DND-41 (cell line): ENCODE measurements around the gene TBC1D30.

ENCODE experiments used
- ATAC-seq: fragments of 200-7000 bp; cut with Tn5 transposase; 3 replicates; pipeline ENCODE4 v1.9.1; 2021; ENCODE audit warnings: low read depth; ENCODE audit not compliant: insufficient read depth
- DNase-seq: peaks from one replicate; pipeline ENCODE4 v3.0.0-alpha.2; 2020
- H2AFZ ChIP-seq: 2 replicates; pipeline ENCODE4 v1.6.0; 2012; ENCODE audit warnings: low read depth, low read length
- H3K27ac ChIP-seq: 2 replicates; pipeline ENCODE4 v1.5.1; 2012; ENCODE audit warnings: low read length, inconsistent platforms
- H3K27me3 ChIP-seq: fragments of 200-600 bp; sonication (generic); 2 replicates; pipeline ENCODE4 v1.6.0; 2012; ENCODE audit warnings: low read length, mild to moderate bottlenecking, inconsistent platforms; ENCODE audit not compliant: insufficient read depth, poor library complexity
- H3K36me3 ChIP-seq: 2 replicates; pipeline ENCODE4 v1.5.1; 2012; ENCODE audit warnings: low read length, inconsistent platforms; ENCODE audit not compliant: insufficient read depth
- H3K4me1 ChIP-seq: 2 replicates; pipeline ENCODE4 v1.5.1; 2012; ENCODE audit warnings: mild to moderate bottlenecking, low read length; ENCODE audit not compliant: insufficient read depth
- H3K4me2 ChIP-seq: 2 replicates; pipeline ENCODE4 v1.6.0; 2012; ENCODE audit warnings: mild to moderate bottlenecking, moderate library complexity, low read length, inconsistent platforms; ENCODE audit not compliant: insufficient read depth
- H3K4me3 ChIP-seq, 2 experiments: fragments of 200-600 bp in 1 of 2; shearing (Covaris generic) in 1 of 2; 2 replicates each; pipeline ENCODE4 v1.5.1; 2012 to 2016; ENCODE audit warnings: inconsistent platforms in 2 of 2, low read length in 2 of 2, mild to moderate bottlenecking in 2 of 2, low read depth in 1 of 2, moderate library complexity in 1 of 2
- H3K79me2 ChIP-seq: 2 replicates; pipeline ENCODE4 v1.6.0; 2012; ENCODE audit warnings: low read length, inconsistent platforms; ENCODE audit not compliant: insufficient read depth
- H3K9ac ChIP-seq: 2 replicates; pipeline ENCODE4 v1.6.0; 2012; ENCODE audit warnings: low read depth, mild to moderate bottlenecking, inconsistent platforms, low read length, moderate library complexity
- H3K9me3 ChIP-seq: 2 replicates; pipeline ENCODE4 v1.5.1; 2012; ENCODE audit warnings: low read length, moderate library complexity, mild to moderate bottlenecking, inconsistent platforms; ENCODE audit not compliant: insufficient read depth, severe bottlenecking
- H4K20me1 ChIP-seq: 2 replicates; pipeline ENCODE4 v1.6.0; 2012; ENCODE audit warnings: low read length; ENCODE audit not compliant: insufficient read depth
- CTCF ChIP-seq: IDR thresholded peaks from 2 replicates; pipeline ENCODE4 v1.5.1; 2012; ENCODE audit warnings: borderline replicate concordance, low read length, moderate library complexity, mild to moderate bottlenecking; ENCODE audit not compliant: poor library complexity, severe bottlenecking; ENCODE audit errors: extremely low read depth
- EZH2 ChIP-seq: IDR thresholded peaks from 3 replicates; pipeline ENCODE4 v1.6.1; 2012; ENCODE audit warnings: borderline replicate concordance, low read depth, mild to moderate bottlenecking, moderate library complexity, low read length, inconsistent platforms; ENCODE audit not compliant: severe bottlenecking

The TBC1D30 gene

GRCh38 chr12:64891629-64892028, 67.2 kb downstream of the TBC1D30 start:
- no peak overlapping the region for H3K4me3 ChIP-seq
- no peaks in the 10 kb centered on the region for H3K79me2 ChIP-seq
- H3K4me1 ChIP-seq: no peaks in the 10 kb centered on the region
- H3K4me2 ChIP-seq: no peak overlapping the region
- peaks cover 2% of the 10 kb centered on the region for H3K27me3 ChIP-seq
- no peak overlapping the region for H3K9ac ChIP-seq
- no peak overlapping the region for H3K27ac ChIP-seq
- DNase-seq: no peak
- TF ChIP-seq CTCF (no peak), EZH2 (no peak)
- no peaks in the 10 kb centered on the region for H4K20me1 ChIP-seq
- ATAC-seq: no peak
- H3K36me3 ChIP-seq: no peaks in the 10 kb centered on the region
- H2AFZ ChIP-seq: no peak overlapping the region
- no peaks in the 10 kb centered on the region for H3K9me3 ChIP-seq

GRCh38 chr12:64892561-64892960, 68.1 kb downstream of the TBC1D30 start:
- Histone ChIP-seq H3K27me3 (peaks cover 2% of the 10 kb centered on the region), H3K4me3 (no peak overlapping the region), H3K4me2 (no peak overlapping the region), H3K36me3 (no peaks in the 10 kb centered on the region), H4K20me1 (no peaks in the 10 kb centered on the region), H3K9ac (no peak overlapping the region), H3K9me3 (no peaks in the 10 kb centered on the region), H2AFZ (no peak overlapping the region), H3K27ac (no peak overlapping the region), H3K4me1 (no peaks in the 10 kb centered on the region), H3K79me2 (no peaks in the 10 kb centered on the region)
- no peak for ATAC-seq
- no peak for DNase-seq
- no peak for TF ChIP-seq CTCF

GRCh38 chr12:64893961-64894360, 69.5 kb downstream of the TBC1D30 start:
- H3K4me1 ChIP-seq: no peaks in the 10 kb centered on the region
- no peaks in the 10 kb centered on the region for H4K20me1 ChIP-seq
- no peaks in the 10 kb centered on the region for H3K79me2 ChIP-seq
- H3K27ac ChIP-seq: no peak overlapping the region
- no peak overlapping the region for H3K4me2 ChIP-seq
- TF ChIP-seq CTCF (no peak), EZH2 (no peak)
- H3K4me3 ChIP-seq: no peak overlapping the region
- no peaks in the 10 kb centered on the region for H3K27me3 ChIP-seq
- no peak overlapping the region for H3K9ac ChIP-seq
- H2AFZ ChIP-seq: no peak overlapping the region
- no peaks in the 10 kb centered on the region for H3K36me3 ChIP-seq
- H3K9me3 ChIP-seq: no peaks in the 10 kb centered on the region
- ATAC-seq (no peak), DNase-seq (no peak)

GRCh38 chr12:64894827-64895475, 70.5 kb downstream of the TBC1D30 start:
- H3K4me1 ChIP-seq: no peaks in the 10 kb centered on the region
- DNase-seq (no peak), ATAC-seq (no peak)
- no peak overlapping the region for H3K4me2 ChIP-seq
- TF ChIP-seq CTCF: no peak
- no peak for TF ChIP-seq EZH2
- no peak overlapping the region for H3K27ac ChIP-seq
- H3K9ac ChIP-seq: no peak overlapping the region
- H2AFZ ChIP-seq: no peak overlapping the region
- no peaks in the 10 kb centered on the region for H3K79me2 ChIP-seq
- no peaks in the 10 kb centered on the region for H4K20me1 ChIP-seq
- no peak overlapping the region for H3K4me3 ChIP-seq
- H3K9me3 ChIP-seq: no peaks in the 10 kb centered on the region
- H3K27me3 ChIP-seq: peaks cover 5% of the 10 kb centered on the region
- H3K36me3 ChIP-seq: no peaks in the 10 kb centered on the region
